ENCODE data around the gene ABCF2.

GRCh38 chr7:151175047-151175792, 51.8 kb downstream of the ABCF2 start:
- TF ChIP-seq CTCF (IDR thresholded peaks at IDR 0.05) (no peak), POLR2A (IDR thresholded peaks at IDR 0.05) (no peak)
